Measurements from ENCODE around the gene UROS.

DNA sequence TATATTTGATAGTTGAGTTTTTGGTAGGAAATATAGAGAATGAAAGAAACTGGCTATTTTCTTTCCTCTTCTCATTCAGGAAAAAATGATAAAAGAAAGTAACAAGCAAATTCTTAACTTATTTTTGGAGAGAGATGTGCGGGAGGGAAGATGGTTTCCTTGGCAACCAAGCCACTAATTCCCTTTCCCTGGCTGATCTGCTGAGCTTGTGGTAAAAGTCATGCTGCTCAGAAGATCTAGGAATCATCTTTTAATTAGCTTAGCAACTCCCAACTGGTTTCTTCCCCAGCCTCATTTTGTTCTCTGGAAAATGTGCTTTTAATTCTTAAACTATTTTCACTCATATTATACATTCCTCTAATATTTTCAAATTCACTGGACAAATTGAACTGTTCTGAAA, 11.8 kb downstream of the UROS start:
- TF ChIP-seq POLR2A (IDR thresholded peaks at IDR 0.05) (no peak), EP300 (IDR thresholded peaks at IDR 0.05) (no peak)
- TF ChIP-seq, protein P1, sequence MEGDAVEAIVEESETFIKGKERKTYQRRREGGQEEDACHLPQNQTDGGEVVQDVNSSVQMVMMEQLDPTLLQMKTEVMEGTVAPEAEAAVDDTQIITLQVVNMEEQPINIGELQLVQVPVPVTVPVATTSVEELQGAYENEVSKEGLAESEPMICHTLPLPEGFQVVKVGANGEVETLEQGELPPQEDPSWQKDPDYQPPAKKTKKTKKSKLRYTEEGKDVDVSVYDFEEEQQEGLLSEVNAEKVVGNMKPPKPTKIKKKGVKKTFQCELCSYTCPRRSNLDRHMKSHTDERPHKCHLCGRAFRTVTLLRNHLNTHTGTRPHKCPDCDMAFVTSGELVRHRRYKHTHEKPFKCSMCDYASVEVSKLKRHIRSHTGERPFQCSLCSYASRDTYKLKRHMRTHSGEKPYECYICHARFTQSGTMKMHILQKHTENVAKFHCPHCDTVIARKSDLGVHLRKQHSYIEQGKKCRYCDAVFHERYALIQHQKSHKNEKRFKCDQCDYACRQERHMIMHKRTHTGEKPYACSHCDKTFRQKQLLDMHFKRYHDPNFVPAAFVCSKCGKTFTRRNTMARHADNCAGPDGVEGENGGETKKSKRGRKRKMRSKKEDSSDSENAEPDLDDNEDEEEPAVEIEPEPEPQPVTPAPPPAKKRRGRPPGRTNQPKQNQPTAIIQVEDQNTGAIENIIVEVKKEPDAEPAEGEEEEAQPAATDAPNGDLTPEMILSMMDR (IDR thresholded peaks at IDR 0.05): no peak
